HG02885 (cell line): Measurements from ENCODE around the gene LRMDA.

Experiments
- ATAC-seq: cut with Tn5 transposase; IDR thresholded peaks from one replicate; pipeline ENCODE4 v1.9.1; 2021; ENCODE audit warnings: mild to moderate bottlenecking; ENCODE audit not compliant: unreplicated experiment, poor library complexity

Gene LRMDA

GRCh38 chr10:75556320-75556719 is 124.9 kb downstream of the LRMDA start:
- ATAC-seq: no peak

- ATAC-seq: no peak
These were observed 134.1 kb downstream of the LRMDA start for GRCh38 chr10:75565286-75566251.

GRCh38 chr10:75568450-75569130 is 137.2 kb downstream of the LRMDA start:
- no peak for ATAC-seq

- ATAC-seq: no peak
These were observed 138.1 kb downstream of the LRMDA start for GRCh38 chr10:75569506-75569905.

- no peak for ATAC-seq
These were observed 141.1 kb downstream of the LRMDA start for GRCh38 chr10:75572478-75572877.

- no peak for ATAC-seq
These were observed 144.5 kb downstream of the LRMDA start for GRCh38 chr10:75575940-75576339.

- no peak for ATAC-seq
These were observed 150.7 kb downstream of the LRMDA start for GRCh38 chr10:75582102-75582501.

GRCh38 chr10:75585294-75585693 is 153.9 kb downstream of the LRMDA start:
- ATAC-seq: no peak

GRCh38 chr10:75586814-75587213 is 155.4 kb downstream of the LRMDA start:
- ATAC-seq: no peak

- ATAC-seq: no peak
These were observed 156.6 kb downstream of the LRMDA start for GRCh38 chr10:75588031-75588430.

GRCh38 chr10:75589895-75590654 is 158.7 kb downstream of the LRMDA start:
- no peak for ATAC-seq

- no peak for ATAC-seq
These were observed 160.8 kb downstream of the LRMDA start for GRCh38 chr10:75592151-75592787.

GRCh38 chr10:75592791-75593643 is 161.6 kb downstream of the LRMDA start:
- no peak for ATAC-seq

GRCh38 chr10:75593692-75594556 is 162.5 kb downstream of the LRMDA start:
- ATAC-seq: no peak

GRCh38 chr10:75596930-75597620 is 165.7 kb downstream of the LRMDA start:
- ATAC-seq: no peak

- no peak for ATAC-seq
These were observed 166.5 kb downstream of the LRMDA start for GRCh38 chr10:75597773-75598440.

- ATAC-seq: no peak
These were observed 167.6 kb downstream of the LRMDA start for GRCh38 chr10:75598998-75599397.
